Nephron (organoid): ENCODE data around the gene CELF4.

Experiments used
- H3K27ac Mint-ChIP-seq, 3 experiments: 2 replicates each; pipeline ENCODE4 v1.8.0; 2020; ENCODE audit warnings: mixed read lengths in 3 of 3, mild to moderate bottlenecking in 2 of 3, moderate library complexity in 1 of 3
- H3K27me3 Mint-ChIP-seq: 2 replicates; pipeline ENCODE4 v1.8.0; 2021; ENCODE audit warnings: low read depth, mild to moderate bottlenecking, moderate library complexity, mixed read lengths
- H3K36me3 Mint-ChIP-seq: 2 replicates; pipeline ENCODE4 v1.8.0; 2020; ENCODE audit warnings: low read depth, mixed read lengths
- H3K4me1 Mint-ChIP-seq: 2 replicates; pipeline ENCODE4 v1.8.0; 2020; ENCODE audit warnings: mixed read lengths
- H3K4me3 Mint-ChIP-seq, 3 experiments: 2 replicates each; pipeline ENCODE4 v1.8.0; 2020; ENCODE audit warnings: mild to moderate bottlenecking in 3 of 3, mixed read lengths in 3 of 3, moderate library complexity in 2 of 3
- H3K9me3 Mint-ChIP-seq: 2 replicates; pipeline ENCODE4 v1.8.0; 2020; ENCODE audit warnings: mixed read lengths
- CTCF ChIP-seq, 3 experiments: fragments of 200-600 bp; sonication (generic); IDR thresholded peaks; one replicate each; pipeline ENCODE4 v1.5.0; 2021; ENCODE audit warnings: antibody characterized with exemption in 3 of 3; ENCODE audit not compliant: unreplicated experiment in 3 of 3

CELF4 gene

GRCh38 chr18:37426586-37426985 is 139.0 kb downstream of the CELF4 start:
- Mint-ChIP-seq H3K4me1 (peaks cover 14% of the 10 kb centered on the region), H3K9me3 (no peaks in the 10 kb centered on the region), H3K27ac (no peak overlapping the region), H3K36me3 (no peaks in the 10 kb centered on the region), H3K4me3 (no peak overlapping the region), H3K27me3 (peaks cover 11% of the 10 kb centered on the region)
- no peak for TF ChIP-seq CTCF (IDR thresholded peaks at IDR 0.05; ENCODE audit: unreplicated experiment in 3 of 3)

GRCh38 chr18:37425222-37425621 is 140.4 kb downstream of the CELF4 start:
- peaks cover 14% of the 10 kb centered on the region for H3K27me3 Mint-ChIP-seq
- no peak overlapping the region for H3K27ac Mint-ChIP-seq
- H3K9me3 Mint-ChIP-seq: no peaks in the 10 kb centered on the region
- no peaks in the 10 kb centered on the region for H3K36me3 Mint-ChIP-seq
- no peak overlapping the region for H3K4me3 Mint-ChIP-seq
- H3K4me1 Mint-ChIP-seq: peaks cover 17% of the 10 kb centered on the region
- no peak for TF ChIP-seq CTCF (IDR thresholded peaks at IDR 0.05; ENCODE audit: unreplicated experiment in 3 of 3)

GRCh38 chr18:37424507-37424906 is 141.1 kb downstream of the CELF4 start:
- Mint-ChIP-seq H3K36me3 (no peaks in the 10 kb centered on the region), H3K4me3 (no peak overlapping the region), H3K4me1 (peaks cover 17% of the 10 kb centered on the region), H3K27ac (no peak overlapping the region), H3K27me3 (peaks cover 16% of the 10 kb centered on the region), H3K9me3 (no peaks in the 10 kb centered on the region)
- TF ChIP-seq CTCF (IDR thresholded peaks at IDR 0.05; ENCODE audit: unreplicated experiment in 3 of 3): no peak

- no peaks in the 10 kb centered on the region for H3K36me3 Mint-ChIP-seq
Observed at GRCh38 chr18:37422596-37422995, 143.0 kb downstream of the CELF4 start.

GRCh38 chr18:37422116-37422515 is 143.5 kb downstream of the CELF4 start:
- peak overlapping the region in 2 of 3 experiments; percentile 58 to 66 for H3K27ac Mint-ChIP-seq
- peaks cover 24% of the 10 kb centered on the region for H3K27me3 Mint-ChIP-seq
- TF ChIP-seq CTCF (IDR thresholded peaks at IDR 0.05; ENCODE audit: unreplicated experiment in 3 of 3): no peak
- H3K9me3 Mint-ChIP-seq: no peaks in the 10 kb centered on the region
- no peak overlapping the region for H3K4me3 Mint-ChIP-seq
- no peaks in the 10 kb centered on the region for H3K36me3 Mint-ChIP-seq
- H3K4me1 Mint-ChIP-seq: peaks cover 22% of the 10 kb centered on the region

More at GRCh38 chr18:37422596-37422995, 143.0 kb downstream of the CELF4 start:
- no peaks in the 10 kb centered on the region for H3K9me3 Mint-ChIP-seq
- no peak overlapping the region for H3K4me3 Mint-ChIP-seq
- H3K27me3 Mint-ChIP-seq: peaks cover 24% of the 10 kb centered on the region
- TF ChIP-seq CTCF (IDR thresholded peaks at IDR 0.05; ENCODE audit: unreplicated experiment in 3 of 3): no peak
- peak overlapping the region in 1 of 3 experiments; percentile 9 for H3K27ac Mint-ChIP-seq
- peaks cover 22% of the 10 kb centered on the region for H3K4me1 Mint-ChIP-seq

GRCh38 chr18:37421341-37422077 is 144.1 kb downstream of the CELF4 start:
- Mint-ChIP-seq H3K27me3 (peaks cover 24% of the 10 kb centered on the region), H3K4me3 (no peak overlapping the region), H3K27ac (peak overlapping the region in 2 of 3 experiments; percentile 58 to 66), H3K4me1 (peaks cover 22% of the 10 kb centered on the region), H3K9me3 (no peaks in the 10 kb centered on the region), H3K36me3 (no peaks in the 10 kb centered on the region)
- no peak for TF ChIP-seq CTCF (IDR thresholded peaks at IDR 0.05; ENCODE audit: unreplicated experiment in 3 of 3)
